Measurements from ENCODE around the gene APP.

Gene APP

GRCh38 chr21:25977068-25977611, 193.4 kb downstream of the APP start:
- DNase-seq (ENCODE audit: low read depth) = no peak

GRCh38 chr21:25974964-25975363, 195.6 kb downstream of the APP start:
- no peak for DNase-seq (ENCODE audit: low read depth)

GRCh38 chr21:25970254-25970930, 200.2 kb downstream of the APP start:
- no peak for DNase-seq (ENCODE audit: low read depth)

GRCh38 chr21:25967901-25968438, 202.6 kb downstream of the APP start:
- DNase-seq (ENCODE audit: low read depth) = no peak

GRCh38 chr21:25967181-25967900, 203.2 kb downstream of the APP start:
- DNase-seq (ENCODE audit: low read depth) = no peak

- no peak for DNase-seq (ENCODE audit: low read depth)
These were observed 204.4 kb downstream of the APP start for GRCh38 chr21:25965951-25966707.

GRCh38 chr21:25964926-25965325, 205.6 kb downstream of the APP start:
- DNase-seq (ENCODE audit: low read depth) = no peak

GRCh38 chr21:25964015-25964414, 206.6 kb downstream of the APP start:
- no peak for DNase-seq (ENCODE audit: low read depth)

- peak; percentile 11 for DNase-seq (ENCODE audit: low read depth)
These were observed 207.4 kb downstream of the APP start for GRCh38 chr21:25963181-25963580.

GRCh38 chr21:25961042-25961441, 209.5 kb downstream of the APP start:
- no peak for DNase-seq (ENCODE audit: low read depth)

- no peak for DNase-seq (ENCODE audit: low read depth)
These were observed 210.2 kb downstream of the APP start for GRCh38 chr21:25960402-25960801.

GRCh38 chr21:25959799-25960198, 210.8 kb downstream of the APP start:
- DNase-seq (ENCODE audit: low read depth) = no peak

GRCh38 chr21:25956993-25957714, 213.4 kb downstream of the APP start:
- no peak for DNase-seq (ENCODE audit: low read depth)

GRCh38 chr21:25955646-25956045, 214.9 kb downstream of the APP start:
- DNase-seq (ENCODE audit: low read depth) = no peak

- no peak for DNase-seq (ENCODE audit: low read depth)
These were observed 216.9 kb downstream of the APP start for GRCh38 chr21:25953659-25954058.

- DNase-seq (ENCODE audit: low read depth) = no peak
These were observed 217.4 kb downstream of the APP start for GRCh38 chr21:25953196-25953595.

- DNase-seq (ENCODE audit: low read depth) = no peak
These were observed 218.3 kb downstream of the APP start for GRCh38 chr21:25952306-25952705.

GRCh38 chr21:25949701-25950100, 220.9 kb downstream of the APP start:
- no peak for DNase-seq (ENCODE audit: low read depth)

- no peak for DNase-seq (ENCODE audit: low read depth)
These were observed 225.8 kb downstream of the APP start for GRCh38 chr21:25944672-25945213.

GRCh38 chr21:25944082-25944481, 226.5 kb downstream of the APP start:
- no peak for DNase-seq (ENCODE audit: low read depth)

- no peak for DNase-seq (ENCODE audit: low read depth)
These were observed 228.4 kb downstream of the APP start for GRCh38 chr21:25942135-25942534.

GRCh38 chr21:25939396-25939761, 231.2 kb downstream of the APP start:
- DNase-seq (ENCODE audit: low read depth) = no peak
